HepG2 (cell line): ENCODE data around the gene ST6GALNAC2. TPM values are rescaled to one million over a fixed set of nuclear protein-coding genes. Genes with fewer than 3 reads are reported as not detected.

Source experiments
- ATAC-seq: fragments of 200-7000 bp; cut with Tn5 transposase; 3 replicates; pipeline ENCODE4 v1.9.1; 2020; ENCODE audit warnings: mild to moderate bottlenecking, moderate library complexity
- BruUV-seq: library from RNA; stranded (reverse); fragments of 400-500 nt; replicated peaks from 2 replicates; lab custom pipeline; 2021; lab: Mats Ljungman, UMichigan
- CTCF ChIA-PET: fragments of 300-600 bp; formaldehyde crosslinking; extraction: SDS; loops from one replicate; lab custom pipeline; 2021; ENCODE audit warnings: low total read pairs, inconsistent platforms, low intra/inter-chr PET ratio; lab: Yijun Ruan, JAX
- POLR2A ChIA-PET: fragments of 350-600 bp; sonication (Branson Sonifier 250); formaldehyde crosslinking; loops from one replicate; lab custom pipeline; 2020; ENCODE audit warnings: antibody characterized with exemption, inconsistent platforms; lab: Yijun Ruan, JAX
- DNase-seq: peaks from one replicate; pipeline ENCODE4 v3.0.0-alpha.2; 2015; ENCODE audit warnings: low spot score
- FAIRE-seq: peaks from 3 replicates; lab custom pipeline; 2011; peaks lifted over from hg19 to GRCh38; lab: Jason Lieb, UNC
- H2AFZ ChIP-seq: one replicate; pipeline ENCODE4 v1.6.1; 2011; ENCODE audit warnings: low read length, inconsistent platforms
- H3K27ac ChIP-seq: fragments of 300-600 bp; 3 replicates; pipeline ENCODE4 v1.8.0; 2011; ENCODE audit warnings: mixed run types, mild to moderate bottlenecking, mixed read lengths, low read length, inconsistent platforms; ENCODE audit not compliant: insufficient read depth; ENCODE audit errors: extremely low read length
- H3K27me3 ChIP-seq, 2 experiments: fragments of 200-600 bp in 1 of 2; 2 replicates in 1 of 2; 3 replicates in 1 of 2; pipeline versions ENCODE4 v1.6.0 to v1.8.0; 2011; ENCODE audit warnings: low read length in 2 of 2, mild to moderate bottlenecking in 2 of 2, moderate library complexity in 2 of 2, inconsistent platforms in 1 of 2; ENCODE audit not compliant: insufficient read depth in 2 of 2, control insufficient read depth in 1 of 2
- H3K36me3 ChIP-seq, 2 experiments: fragments of 200-600 bp in 1 of 2; replicated peaks in 1 of 2; 2 replicates in 1 of 2; 3 replicates in 1 of 2; pipeline versions ENCODE4 v1.5.1 to v1.8.0; 2011; ENCODE audit warnings: low read length in 2 of 2, inconsistent platforms in 1 of 2; ENCODE audit not compliant: insufficient read depth in 2 of 2, control insufficient read depth in 1 of 2
- H3K4me1 ChIP-seq: 2 replicates; pipeline ENCODE4 v1.5.1; 2012; ENCODE audit warnings: low read length, inconsistent platforms; ENCODE audit not compliant: insufficient read depth
- H3K4me2 ChIP-seq: 2 replicates; pipeline ENCODE4 v1.6.0; 2011; ENCODE audit warnings: low read depth, low read length, inconsistent platforms
- H3K4me3 ChIP-seq, 3 experiments: fragments of 200-600 bp in 1 of 3; sonication (generic), shearing (Covaris generic) in 1 of 3; replicated peaks in 1 of 3; 2 replicates each; pipeline ENCODE4 v1.5.1; 2011 to 2016; ENCODE audit warnings: low read length in 3 of 3, inconsistent platforms in 2 of 3, low read depth in 2 of 3, mild to moderate bottlenecking in 2 of 3, control low read depth in 1 of 3, mixed read lengths in 1 of 3; ENCODE audit not compliant: insufficient read depth in 1 of 3
- H3K79me2 ChIP-seq: one replicate; pipeline ENCODE4 v1.6.1; 2011; ENCODE audit warnings: low read length, inconsistent platforms; ENCODE audit not compliant: insufficient read depth
- H3K9ac ChIP-seq: 2 replicates; pipeline ENCODE4 v1.6.0; 2011; ENCODE audit warnings: mild to moderate bottlenecking, low read depth, low read length, inconsistent platforms; ENCODE audit not compliant: insufficient read depth
- H3K9me3 ChIP-seq: 2 replicates; pipeline ENCODE4 v1.5.1; 2012; ENCODE audit warnings: mild to moderate bottlenecking, low read length
- H4K20me1 ChIP-seq: 2 replicates; pipeline ENCODE4 v1.6.0; 2011; ENCODE audit warnings: inconsistent platforms, mild to moderate bottlenecking, low read length, moderate library complexity; ENCODE audit not compliant: insufficient read depth
- RXRA ChIP-seq: sonication (generic); formaldehyde crosslinking; IDR thresholded peaks from 2 replicates; pipeline ENCODE4 v1.5.1; 2020; ENCODE audit warnings: missing genetic modification reagents
- WGBS: methylation state at CpG from one replicate; pipeline ENCODE4 v1.1.6; 2017; ENCODE audit warnings: low lambda C conversion rate; 5-methylcytosine and 5-hydroxymethylcytosine counted together
- in situ Hi-C: cut with HindIII; loops from 2 replicates; pipeline ENCODE4 v1.10.0; 2017; ENCODE audit warnings: low pct_unique_long_range_greater_than_20kb; ENCODE audit not compliant: extremely low pct_ligation_motif_present
- intact Hi-C: fragments of 100-400 bp; cut with micrococcal nuclease; formaldehyde crosslinking; loops from one replicate; pipeline ENCODE4 v1.10.0; 2022; ENCODE audit not compliant: unreplicated experiment
- polyA plus RNA-seq, 8 experiments: library from polyadenylated mRNA; depleted of rRNA in 3 of 8; stranded (reverse) in 7 of 8; unstranded in 1 of 8; fragments of >200 nt; fragmentation: Illumina TruSeq in 4 of 8; extraction: Trizol in 4 of 8; gene quantifications; 2 replicates each; pipeline versions ENCODE4 v1.2.1 to v1.2.3, GENCODE V29; 2011 to 2016; ENCODE audit warnings: low read depth in 4 of 8, missing spikeins in 1 of 8, mixed read lengths in 1 of 8; ENCODE audit not compliant: insufficient read depth in 1 of 8
- total RNA-seq, 5 experiments: library from RNA; depleted of rRNA; stranded (reverse); fragments of >200 nt; fragmentation: Illumina TruSeq; extraction: Trizol; gene quantifications; 2 replicates each; pipeline ENCODE4 v1.2.3, GENCODE V29; 2016; ENCODE audit warnings: low read depth in 1 of 5
- TF ChIP-seq, protein P1 (sequence below): sonication (generic); formaldehyde crosslinking; IDR thresholded peaks from 2 replicates; pipeline ENCODE4 v1.4.0; 2020; ENCODE audit warnings: mild to moderate bottlenecking, missing genetic modification reagents

ST6GALNAC2 gene
- total and polyA plus RNA-seq, 2 of the 13 experiments (the other 11 are each of a cell fraction or from before 2014, with no cell fraction given) = 0.12 to 0.49 TPM

GRCh38 chr17:76544546-76545365 lies 40.9 kb downstream of the ST6GALNAC2 start:
- 93% methylated on average over 22 of the region's 24 CpGs for WGBS
- H3K9me3 ChIP-seq = no peaks in the 10 kb centered on the region
- H3K27me3 ChIP-seq = no peaks in the 10 kb centered on the region
- FAIRE-seq (no peak), ATAC-seq (no peak), DNase-seq (no peak)
- H3K4me3 ChIP-seq = no peak overlapping the region
- ChIA-PET CTCF (interaction anchor here (0.9 kb wide), 1 partner anchor 22 kb away, joined by 3 read pairs; no protein-coding TSS in a partner anchor), POLR2A (interaction anchor here (1.0 to 3.1 kb wide), 5 partner anchors 10 to 22 kb away, joined by 3 to 30 read pairs (median 8); no protein-coding TSS in a partner anchor)
- H3K36me3 ChIP-seq = peaks cover 9 to 12% of the 10 kb centered on the region in 2 experiments; a peak in 4 of 5 replicates
- intact Hi-C loops = no loop called here
- peaks cover 7% of the 10 kb centered on the region; the same call in 1 of the 2 replicates for H4K20me1 ChIP-seq
- in situ Hi-C loops = no loop called here
- TF ChIP-seq, protein P1, sequence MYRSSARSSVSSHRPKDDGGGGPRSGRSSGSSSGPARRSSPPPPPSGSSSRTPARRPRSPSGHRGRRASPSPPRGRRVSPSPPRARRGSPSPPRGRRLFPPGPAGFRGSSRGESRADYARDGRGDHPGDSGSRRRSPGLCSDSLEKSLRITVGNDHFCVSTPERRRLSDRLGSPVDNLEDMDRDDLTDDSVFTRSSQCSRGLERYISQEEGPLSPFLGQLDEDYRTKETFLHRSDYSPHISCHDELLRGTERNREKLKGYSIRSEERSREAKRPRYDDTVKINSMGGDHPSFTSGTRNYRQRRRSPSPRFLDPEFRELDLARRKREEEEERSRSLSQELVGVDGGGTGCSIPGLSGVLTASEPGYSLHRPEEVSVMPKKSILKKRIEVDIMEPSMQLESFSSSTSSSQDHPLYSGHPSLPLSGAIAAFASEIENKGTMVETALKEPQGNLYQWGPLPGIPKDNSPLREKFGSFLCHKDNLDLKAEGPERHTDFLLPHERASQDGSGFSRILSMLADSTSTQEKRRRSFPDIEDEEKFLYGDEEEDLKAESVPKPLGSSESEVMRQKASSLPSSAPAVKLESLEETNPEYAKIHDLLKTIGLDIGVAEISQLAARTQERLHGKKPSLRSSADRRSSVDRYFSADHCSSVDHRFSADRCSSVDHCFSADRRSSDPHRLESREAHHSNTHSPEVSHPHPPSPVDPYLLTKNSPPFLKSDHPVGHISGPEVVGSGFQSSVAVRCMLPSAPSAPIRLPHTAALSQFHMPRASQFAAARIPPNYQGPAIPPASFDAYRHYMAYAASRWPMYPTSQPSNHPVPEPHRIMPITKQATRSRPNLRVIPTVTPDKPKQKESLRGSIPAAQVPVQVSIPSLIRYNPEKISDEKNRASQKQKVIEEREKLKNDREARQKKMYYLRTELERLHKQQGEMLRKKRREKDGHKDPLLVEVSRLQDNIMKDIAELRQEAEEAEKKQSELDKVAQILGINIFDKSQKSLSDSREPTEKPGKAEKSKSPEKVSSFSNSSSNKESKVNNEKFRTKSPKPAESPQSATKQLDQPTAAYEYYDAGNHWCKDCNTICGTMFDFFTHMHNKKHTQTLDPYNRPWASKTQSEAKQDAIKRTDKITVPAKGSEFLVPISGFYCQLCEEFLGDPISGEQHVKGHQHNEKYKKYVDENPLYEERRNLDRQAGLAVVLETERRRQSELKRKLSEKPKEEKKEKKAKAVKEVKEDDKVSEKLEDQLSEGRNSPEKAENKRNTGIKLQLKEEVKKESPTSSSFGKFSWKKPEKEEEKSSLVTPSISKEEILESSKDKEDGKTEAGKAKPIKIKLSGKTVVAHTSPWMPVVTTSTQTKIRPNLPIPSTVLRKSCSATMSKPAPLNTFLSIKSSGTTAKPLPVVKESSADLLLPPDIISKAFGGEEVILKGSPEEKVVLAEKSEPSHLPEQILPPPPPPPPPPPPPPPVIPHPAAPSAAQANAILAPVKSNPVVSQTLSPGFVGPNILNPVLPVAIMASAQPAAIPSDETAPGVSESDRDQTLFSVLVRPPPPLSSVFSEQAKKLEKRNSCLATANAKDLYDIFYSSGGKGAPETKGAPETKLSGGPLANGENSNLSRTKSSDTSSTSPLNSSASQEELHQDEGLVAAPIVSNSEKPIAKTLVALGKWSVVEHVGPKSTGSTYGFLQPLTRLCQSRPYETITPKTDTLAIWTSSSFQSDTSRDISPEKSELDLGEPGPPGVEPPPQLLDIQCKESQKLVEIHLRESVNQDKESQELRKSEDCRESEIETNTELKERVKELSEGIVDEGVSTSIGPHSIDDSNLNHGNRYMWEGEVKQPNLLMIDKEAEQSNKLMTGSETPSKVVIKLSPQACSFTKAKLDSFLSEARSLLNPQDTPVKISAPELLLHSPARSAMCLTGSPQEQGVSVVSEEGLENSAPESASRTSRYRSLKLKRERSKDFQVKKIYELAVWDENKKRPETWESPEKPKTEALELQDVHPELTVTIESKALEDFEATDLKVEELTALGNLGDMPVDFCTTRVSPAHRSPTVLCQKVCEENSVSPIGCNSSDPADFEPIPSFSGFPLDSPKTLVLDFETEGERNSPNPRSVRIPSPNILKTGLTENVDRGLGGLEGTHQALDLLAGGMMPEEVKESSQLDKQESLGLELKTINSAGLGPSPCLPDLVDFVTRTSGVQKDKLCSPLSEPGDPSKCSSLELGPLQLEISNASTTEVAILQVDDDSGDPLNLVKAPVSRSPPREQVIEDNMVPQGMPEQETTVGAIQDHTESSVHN = no peak
- peak; percentile 23; the same call in 1 of the 2 replicates for TF ChIP-seq RXRA (CRISPR knock-in tag)
- no peak overlapping the region for H2AFZ ChIP-seq
- H3K9ac ChIP-seq = no peak overlapping the region
- H3K4me2 ChIP-seq = no peak overlapping the region
- no TSS peak for BruUV-seq
- H3K27ac ChIP-seq = no peak overlapping the region
- peaks cover 33% of the 10 kb centered on the region for H3K79me2 ChIP-seq
- peaks cover 47% of the 10 kb centered on the region for H3K4me1 ChIP-seq
